ENCODE measurements around the gene ENPP4. TPM values are rescaled to one million over a fixed set of nuclear protein-coding genes. Genes with fewer than 3 reads are reported as not detected.
"Not testable (repeated sequence)": the region's sequence is repeated elsewhere in the genome, so short reads cannot be mapped to it uniquely, and the experiment has no call there.

Gene ENPP4
- total RNA-seq, 4 donors from 2014 or later: 1.9 to 7.2 (median 4.5) TPM

DNA sequence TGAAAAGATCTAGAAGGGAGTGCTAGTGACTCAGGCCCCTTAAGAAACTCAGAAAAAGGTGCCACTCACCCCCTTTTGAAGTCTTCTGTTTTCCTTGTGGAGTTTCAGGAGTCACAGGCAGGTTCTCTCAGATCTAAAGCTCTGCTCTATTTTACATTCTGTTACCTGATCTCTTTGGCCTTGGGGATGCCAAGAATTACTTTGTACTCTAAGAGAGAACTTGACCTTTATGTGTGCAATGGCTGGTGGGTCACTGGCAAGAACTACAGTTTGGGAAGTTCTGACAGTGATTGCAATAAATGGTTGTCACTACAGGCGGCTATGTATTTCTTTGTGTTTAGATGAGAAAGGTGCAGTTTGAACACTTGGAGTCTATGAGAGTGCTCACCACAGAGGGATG, 24.2 kb upstream of the ENPP4 start:
- no peak overlapping the region for H3K4me3 ChIP-seq (ENCODE audit: low read depth, poor library complexity, severe bottlenecking)
- TF ChIP-seq POLR2A (IDR thresholded peaks at IDR 0.05): no peak
- TF ChIP-seq, protein P1, sequence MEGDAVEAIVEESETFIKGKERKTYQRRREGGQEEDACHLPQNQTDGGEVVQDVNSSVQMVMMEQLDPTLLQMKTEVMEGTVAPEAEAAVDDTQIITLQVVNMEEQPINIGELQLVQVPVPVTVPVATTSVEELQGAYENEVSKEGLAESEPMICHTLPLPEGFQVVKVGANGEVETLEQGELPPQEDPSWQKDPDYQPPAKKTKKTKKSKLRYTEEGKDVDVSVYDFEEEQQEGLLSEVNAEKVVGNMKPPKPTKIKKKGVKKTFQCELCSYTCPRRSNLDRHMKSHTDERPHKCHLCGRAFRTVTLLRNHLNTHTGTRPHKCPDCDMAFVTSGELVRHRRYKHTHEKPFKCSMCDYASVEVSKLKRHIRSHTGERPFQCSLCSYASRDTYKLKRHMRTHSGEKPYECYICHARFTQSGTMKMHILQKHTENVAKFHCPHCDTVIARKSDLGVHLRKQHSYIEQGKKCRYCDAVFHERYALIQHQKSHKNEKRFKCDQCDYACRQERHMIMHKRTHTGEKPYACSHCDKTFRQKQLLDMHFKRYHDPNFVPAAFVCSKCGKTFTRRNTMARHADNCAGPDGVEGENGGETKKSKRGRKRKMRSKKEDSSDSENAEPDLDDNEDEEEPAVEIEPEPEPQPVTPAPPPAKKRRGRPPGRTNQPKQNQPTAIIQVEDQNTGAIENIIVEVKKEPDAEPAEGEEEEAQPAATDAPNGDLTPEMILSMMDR (IDR thresholded peaks at IDR 0.05): no peak
- intact Hi-C loops (cut with DNase I; ENCODE audit: low total_unique reads): no loop called here
- no peak for DNase-seq (ENCODE audit: low spot score in 2 of 2)
- 41 to 43% methylated on average over 1 of the region's 1 CpG for WGBS, 2 donors

DNA sequence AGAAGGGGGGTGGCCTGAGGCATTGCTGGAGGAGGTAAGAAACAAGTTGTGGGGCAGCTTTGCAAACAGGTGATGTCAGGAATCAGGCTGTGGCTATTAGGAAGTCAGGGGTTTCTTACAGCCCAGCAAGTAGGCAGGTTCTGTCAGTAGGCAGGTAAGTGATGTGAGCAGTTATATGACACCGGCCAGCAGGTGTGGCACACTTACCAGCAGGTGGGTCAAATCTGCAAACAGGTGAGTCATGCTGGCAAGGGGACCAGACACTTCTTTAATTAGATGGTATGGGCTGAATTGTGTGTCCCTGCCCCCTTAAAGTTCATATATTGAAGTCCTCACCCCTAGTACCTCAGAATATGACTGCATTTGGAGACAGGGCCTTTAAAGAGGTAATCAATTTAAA, 16.4 kb upstream of the ENPP4 start:
- WGBS, 2 donors: 67 to 82% methylated on average over 1 of the region's 1 CpG

DNA sequence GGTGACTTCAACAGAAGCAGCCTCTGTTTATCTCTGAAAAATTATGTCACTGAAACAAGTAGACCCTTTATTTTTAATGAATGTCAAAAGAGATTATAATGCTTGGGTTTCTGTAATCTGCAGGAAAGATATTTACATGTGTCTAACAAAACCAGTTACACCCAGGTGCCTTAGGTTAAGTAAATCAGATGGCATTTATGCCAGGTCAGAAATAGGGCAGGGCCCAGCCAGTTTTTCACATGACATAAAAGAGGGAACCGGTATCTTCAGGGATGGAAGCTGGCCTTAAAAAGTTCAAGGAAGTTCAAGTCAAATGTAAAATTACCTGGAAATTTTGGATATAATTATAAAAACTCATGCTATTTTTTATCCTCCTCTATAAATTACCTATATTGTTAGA, 14.2 kb upstream of the ENPP4 start:
- WGBS, 2 donors: 55 to 62% methylated on average over 1 of the region's 1 CpG
- TF ChIP-seq, protein P1 (IDR thresholded peaks at IDR 0.05): no peak
- no peak for TF ChIP-seq POLR2A (IDR thresholded peaks at IDR 0.05)
- intact Hi-C loops (cut with DNase I; ENCODE audit: low total_unique reads): no loop called here
- no peak overlapping the region for H3K4me3 ChIP-seq (ENCODE audit: low read depth, poor library complexity, severe bottlenecking)
- no peak for DNase-seq (ENCODE audit: low spot score in 2 of 2)

More for the DNA sequence above, 16.4 kb upstream of the ENPP4 start:
- intact Hi-C loops (cut with DNase I; ENCODE audit: low total_unique reads): no loop called here
- H3K4me3 ChIP-seq (ENCODE audit: low read depth, poor library complexity, severe bottlenecking): no peak overlapping the region
- TF ChIP-seq, protein P1 (IDR thresholded peaks at IDR 0.05): no peak
- no peak for TF ChIP-seq POLR2A (IDR thresholded peaks at IDR 0.05)
- DNase-seq (ENCODE audit: low spot score in 2 of 2): no peak

DNA sequence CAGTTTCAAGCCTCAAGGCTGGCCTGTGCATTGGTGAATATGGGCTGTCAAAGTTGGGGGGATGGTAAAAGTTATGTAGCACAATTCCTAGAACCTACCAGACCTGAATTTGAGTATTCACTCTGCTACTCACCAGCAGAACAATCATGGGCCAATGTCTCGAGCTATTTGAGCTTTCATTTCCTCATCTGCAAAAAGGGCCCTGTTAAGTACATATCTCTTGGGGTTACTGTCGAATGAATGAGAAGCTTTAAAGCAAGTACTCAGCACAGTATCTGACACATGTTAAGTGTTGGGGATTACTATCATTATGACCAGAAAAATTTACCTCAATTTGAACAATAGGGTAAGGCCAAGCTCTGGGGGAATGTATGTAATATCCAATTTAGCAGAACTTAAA, 13.5 kb upstream of the ENPP4 start:
- DNase-seq (ENCODE audit: low spot score in 2 of 2): no peak
- intact Hi-C loops (cut with DNase I; ENCODE audit: low total_unique reads): no loop called here
- TF ChIP-seq, protein P1 (IDR thresholded peaks at IDR 0.05): no peak
- no peak for TF ChIP-seq POLR2A (IDR thresholded peaks at IDR 0.05)
- 80 to 87% methylated on average over 2 of the region's 2 CpGs for WGBS, 2 donors
- no peak overlapping the region for H3K4me3 ChIP-seq (ENCODE audit: low read depth, poor library complexity, severe bottlenecking)

DNA sequence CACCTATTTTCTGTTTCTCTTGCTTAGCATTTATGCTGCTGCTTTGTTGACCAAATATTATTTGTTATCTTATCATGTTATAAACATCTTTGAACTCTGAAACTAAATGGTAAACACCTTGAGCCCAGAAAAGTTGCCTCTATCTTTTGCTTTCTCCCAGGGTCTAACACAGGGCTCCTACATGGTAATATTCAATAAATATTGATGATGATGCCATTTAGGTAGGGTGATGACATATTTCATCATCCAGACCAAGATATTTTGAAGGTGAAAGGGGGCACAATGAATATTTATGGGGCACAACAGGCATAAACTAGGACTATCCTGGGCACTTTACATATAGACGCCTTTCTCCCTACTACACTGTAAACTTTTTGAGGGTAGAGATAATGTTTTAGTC, 11.6 kb upstream of the ENPP4 start:
- no peak overlapping the region for H3K4me3 ChIP-seq (ENCODE audit: low read depth, poor library complexity, severe bottlenecking)
- 94 to 95% methylated on average over 1 of the region's 1 CpG for WGBS, 2 donors
- DNase-seq (ENCODE audit: low spot score in 2 of 2): no peak
- TF ChIP-seq, protein P1 (IDR thresholded peaks at IDR 0.05): no peak
- TF ChIP-seq POLR2A (IDR thresholded peaks at IDR 0.05): no peak
- intact Hi-C loops (cut with DNase I; ENCODE audit: low total_unique reads): no loop called here

DNA sequence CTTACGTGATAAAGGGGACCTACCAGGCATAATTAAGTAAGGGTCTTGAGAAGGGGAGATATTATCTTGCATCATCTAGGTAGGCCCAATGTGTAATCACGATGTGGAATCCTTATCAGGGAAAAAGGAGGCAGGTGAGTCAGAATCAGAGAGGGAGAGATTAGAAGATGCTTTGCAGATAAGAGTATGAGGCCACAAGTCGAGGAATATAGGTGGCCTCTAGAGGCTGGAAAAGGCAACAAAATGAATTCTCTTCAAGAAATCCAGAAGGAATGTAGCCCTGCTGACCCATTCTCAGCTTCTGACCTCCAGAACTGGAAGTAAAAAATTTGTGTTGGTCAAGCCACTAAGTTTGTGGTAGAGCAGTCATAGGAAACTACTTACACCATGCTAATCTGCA, 11.0 kb upstream of the ENPP4 start:
- TF ChIP-seq, protein P1 (IDR thresholded peaks at IDR 0.05): no peak
- TF ChIP-seq POLR2A (IDR thresholded peaks at IDR 0.05): no peak
- WGBS, 2 donors: 79 to 85% methylated on average over 3 of the region's 3 CpGs
- H3K4me3 ChIP-seq (ENCODE audit: low read depth, poor library complexity, severe bottlenecking): no peak overlapping the region
- intact Hi-C loops (cut with DNase I; ENCODE audit: low total_unique reads): no loop called here
- DNase-seq (ENCODE audit: low spot score in 2 of 2): no peak

DNA sequence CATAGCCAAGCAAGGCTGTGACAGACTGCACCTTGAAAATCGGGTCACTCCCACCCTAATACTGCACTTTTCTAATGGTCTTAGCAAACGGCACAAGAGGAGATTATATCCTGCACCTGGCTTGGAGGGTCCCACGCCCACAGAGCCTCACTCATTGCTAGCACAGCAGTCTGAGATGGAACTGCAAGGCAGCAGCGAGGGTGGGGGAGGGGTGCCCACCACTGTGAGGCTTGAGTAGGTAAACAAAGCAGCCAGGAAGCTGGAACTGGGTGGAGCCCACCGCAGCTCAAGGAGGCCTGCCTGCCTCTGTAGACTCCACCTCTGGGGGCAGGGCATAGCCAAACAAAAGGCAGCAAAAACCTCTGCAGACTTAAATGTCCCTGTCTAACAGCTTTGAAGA, 10.1 kb upstream of the ENPP4 start:
- WGBS, 2 donors: 61 to 73% methylated on average over 5 of the region's 5 CpGs
- intact Hi-C loops (cut with DNase I; ENCODE audit: low total_unique reads); H3K4me3 ChIP-seq (ENCODE audit: low read depth, poor library complexity, severe bottlenecking); DNase-seq (ENCODE audit: low spot score in 2 of 2): not testable (repeated sequence)
